ENCODE results near the gene DYNLT2. TPM values are rescaled to one million over a fixed set of nuclear protein-coding genes. Genes with fewer than 3 reads are reported as not detected.
"Not testable (repeated sequence)": the region's sequence is repeated elsewhere in the genome, so short reads cannot be mapped to it uniquely, and the experiment has no call there.

Gene DYNLT2
- total RNA-seq, 6 experiments from 2014 or later: 0.36 to 0.85 (median 0.51) TPM

DNA sequence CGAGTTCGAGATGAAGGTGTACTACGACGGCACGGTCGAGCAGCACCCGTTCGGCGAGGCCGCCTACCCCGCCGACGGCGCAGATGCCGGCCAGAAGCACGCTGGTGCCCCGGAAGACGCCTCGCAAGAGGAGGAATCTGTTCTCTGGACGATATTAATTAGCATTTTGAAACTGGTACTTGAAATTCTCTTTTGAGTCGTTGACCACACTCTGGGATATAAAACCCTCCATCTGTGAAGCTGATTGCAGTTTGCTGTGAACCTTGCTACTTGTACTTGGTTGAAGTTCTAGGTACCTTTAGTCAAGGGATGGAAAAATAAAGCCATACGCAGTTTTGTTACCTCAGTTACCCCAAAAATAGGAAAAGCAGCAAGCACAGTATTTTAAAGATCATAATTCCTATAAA, 48.5 kb downstream of the DYNLT2 start:
- no peak for DNase-seq
- no peaks in the 10 kb centered on the region for H3K27me3 Mint-ChIP-seq (ENCODE audit: insufficient read depth)
- peaks cover 65% of the 10 kb centered on the region for H3K4me1 Mint-ChIP-seq (ENCODE audit: low read depth)
- H3K4me3 Mint-ChIP-seq: peak overlapping the region; percentile 87
- no peak for TF ChIP-seq CTCF (IDR thresholded peaks at IDR 0.05)
- peaks cover 10% of the 10 kb centered on the region for H3K36me3 Mint-ChIP-seq (ENCODE audit: low read depth)
- no peaks in the 10 kb centered on the region for H3K9me3 Mint-ChIP-seq
- H3K27ac Mint-ChIP-seq: peak overlapping the region; percentile 82

- H3K27me3 Mint-ChIP-seq (ENCODE audit: insufficient read depth): no peaks in the 10 kb centered on the region
- H3K9me3 Mint-ChIP-seq: no peaks in the 10 kb centered on the region
- peak; percentile 96 for DNase-seq
- peaks cover 70% of the 10 kb centered on the region for H3K4me1 Mint-ChIP-seq (ENCODE audit: low read depth)
- peaks cover 15% of the 10 kb centered on the region for H3K36me3 Mint-ChIP-seq (ENCODE audit: low read depth)
- H3K27ac Mint-ChIP-seq: peak within 1 kb of the TSS; percentile 90
- H3K4me3 Mint-ChIP-seq: peak within 1 kb of the TSS; percentile 96
- TF ChIP-seq CTCF (IDR thresholded peaks at IDR 0.05): peak; percentile 20; the same call in 1 of the 2 replicates
These were observed 49.2 kb downstream of the DYNLT2 start, which contains the start of the genes C6orf120 and WDR27 for GRCh38 chr6:169701954-169702839. TSS of gene C6orf120 (plus strand) at chr6:169702126. CDS start at chr6:169702460, 334 bp downstream. TSS of gene WDR27 (minus strand) at chr6:169702029. CDS start at chr6:169689005, 13,024 bp downstream.

DNA sequence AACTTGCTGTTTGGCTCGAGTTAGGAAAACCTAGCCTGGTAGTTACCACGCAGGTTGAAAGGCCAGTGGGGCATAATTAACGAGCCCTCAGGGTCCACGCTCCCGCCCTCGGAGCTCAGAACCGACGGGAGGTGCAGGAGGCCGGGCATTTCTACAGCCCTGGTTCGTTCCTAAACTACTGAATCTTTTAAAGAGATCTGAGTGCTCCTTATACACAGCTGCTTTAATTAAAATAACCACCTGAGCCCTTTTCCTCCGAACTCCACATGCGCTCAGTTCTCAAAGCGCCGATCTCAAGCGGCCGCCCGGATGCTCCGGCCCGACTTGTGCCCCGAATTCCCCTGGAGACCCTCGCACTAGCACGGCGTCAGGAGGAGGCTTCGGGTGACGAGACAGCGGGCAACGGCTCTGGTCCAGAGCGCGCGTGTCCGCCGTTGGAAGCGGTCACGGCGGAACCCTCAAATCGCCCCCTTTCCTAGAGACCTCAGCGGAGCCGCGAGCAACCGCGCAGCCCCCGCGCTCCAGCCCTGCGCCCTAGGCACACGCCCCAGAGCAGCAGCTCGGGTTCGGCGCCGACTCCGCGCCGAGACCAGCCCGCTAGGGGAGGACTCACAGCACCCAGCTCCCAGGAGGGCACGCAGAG, 49.9 kb downstream of the DYNLT2 start:
- no peak for TF ChIP-seq CTCF (IDR thresholded peaks at IDR 0.05)
- H3K36me3 Mint-ChIP-seq (ENCODE audit: low read depth): peaks cover 16% of the 10 kb centered on the region
- H3K4me1 Mint-ChIP-seq (ENCODE audit: low read depth): peaks cover 68% of the 10 kb centered on the region
- DNase-seq: no peak
- H3K27ac Mint-ChIP-seq: peak overlapping the region; percentile 90
- H3K9me3 Mint-ChIP-seq: peaks cover under 1% of the 10 kb centered on the region; the same call in 1 of the 2 replicates
- H3K4me3 Mint-ChIP-seq: peak overlapping the region; percentile 96
- H3K27me3 Mint-ChIP-seq (ENCODE audit: insufficient read depth): no peaks in the 10 kb centered on the region

DNA sequence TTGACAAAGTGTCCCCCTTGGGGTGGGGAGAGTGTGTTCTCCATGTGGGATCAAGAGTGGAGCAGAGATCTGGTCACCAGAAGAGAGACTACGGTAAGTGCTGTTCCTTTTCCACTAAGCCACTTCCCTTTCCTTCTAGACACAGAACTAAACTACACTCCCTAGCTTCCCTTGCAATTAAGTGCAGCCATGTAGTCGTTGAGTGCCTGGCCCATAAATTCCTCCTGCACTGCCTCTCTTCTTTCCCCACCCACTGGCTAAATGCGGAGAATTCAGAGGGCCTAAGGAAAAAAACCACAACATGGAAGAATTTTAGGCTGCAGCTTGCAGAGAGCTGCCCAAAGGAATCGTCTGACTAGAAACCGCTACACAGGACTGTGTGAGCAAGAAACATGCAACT, 51.1 kb downstream of the DYNLT2 start:
- Mint-ChIP-seq H3K4me1 (ENCODE audit: low read depth) (peaks cover 57% of the 10 kb centered on the region), H3K9me3 (peaks cover 6% of the 10 kb centered on the region; the same call in 1 of the 2 replicates), H3K27ac (peak overlapping the region; percentile 63), H3K27me3 (ENCODE audit: insufficient read depth) (no peaks in the 10 kb centered on the region), H3K4me3 (peak overlapping the region; percentile 96), H3K36me3 (ENCODE audit: low read depth) (peaks cover 26% of the 10 kb centered on the region)
- no peak for TF ChIP-seq CTCF (IDR thresholded peaks at IDR 0.05)
- peak; percentile 45 for DNase-seq

- DNase-seq; H3K9me3 Mint-ChIP-seq; H3K27ac Mint-ChIP-seq; H3K27me3 Mint-ChIP-seq (ENCODE audit: insufficient read depth); H3K4me3 Mint-ChIP-seq: not testable (repeated sequence)
- Mint-ChIP-seq H3K4me1 (ENCODE audit: low read depth) (peaks cover 32% of the 10 kb centered on the region), H3K36me3 (ENCODE audit: low read depth) (peaks cover 30% of the 10 kb centered on the region)
- TF ChIP-seq CTCF (IDR thresholded peaks at IDR 0.05): peak; percentile 65
These were observed 54.3 kb downstream of the DYNLT2 start for GRCh38 chr6:169697115-169697514.

Data from HFFc6 (cell line).